22Rv1 (cell line): ENCODE data around the gene WDR70.

Experiments
- ZFX ChIP-seq: fragments of 450-650 bp; IDR thresholded peaks from 2 replicates; pipeline ENCODE4 v1.6.1; 2017; ENCODE audit warnings: antibody characterized with exemption, borderline replicate concordance
- TF ChIP-seq, protein P1 (sequence below): fragments of 450-650 bp; IDR thresholded peaks from 2 replicates; pipeline ENCODE4 v1.5.1; 2017; ENCODE audit warnings: mild to moderate bottlenecking

GRCh38 chr5:37552161-37552560, 173.0 kb downstream of the WDR70 start:
- TF ChIP-seq, protein P1, sequence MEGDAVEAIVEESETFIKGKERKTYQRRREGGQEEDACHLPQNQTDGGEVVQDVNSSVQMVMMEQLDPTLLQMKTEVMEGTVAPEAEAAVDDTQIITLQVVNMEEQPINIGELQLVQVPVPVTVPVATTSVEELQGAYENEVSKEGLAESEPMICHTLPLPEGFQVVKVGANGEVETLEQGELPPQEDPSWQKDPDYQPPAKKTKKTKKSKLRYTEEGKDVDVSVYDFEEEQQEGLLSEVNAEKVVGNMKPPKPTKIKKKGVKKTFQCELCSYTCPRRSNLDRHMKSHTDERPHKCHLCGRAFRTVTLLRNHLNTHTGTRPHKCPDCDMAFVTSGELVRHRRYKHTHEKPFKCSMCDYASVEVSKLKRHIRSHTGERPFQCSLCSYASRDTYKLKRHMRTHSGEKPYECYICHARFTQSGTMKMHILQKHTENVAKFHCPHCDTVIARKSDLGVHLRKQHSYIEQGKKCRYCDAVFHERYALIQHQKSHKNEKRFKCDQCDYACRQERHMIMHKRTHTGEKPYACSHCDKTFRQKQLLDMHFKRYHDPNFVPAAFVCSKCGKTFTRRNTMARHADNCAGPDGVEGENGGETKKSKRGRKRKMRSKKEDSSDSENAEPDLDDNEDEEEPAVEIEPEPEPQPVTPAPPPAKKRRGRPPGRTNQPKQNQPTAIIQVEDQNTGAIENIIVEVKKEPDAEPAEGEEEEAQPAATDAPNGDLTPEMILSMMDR = no peak
- no peak for TF ChIP-seq ZFX
